NCI-H446 (cell line): ENCODE results near the gene SHANK1.
"Not testable (repeated sequence)": the region's sequence is repeated elsewhere in the genome, so short reads cannot be mapped to it uniquely, and the experiment has no call there.

ENCODE experiments used
- DNase-seq, 2 experiments: peaks; one replicate each; lab custom pipeline; 2025; lab: John Stamatoyannopoulos, UW

Gene SHANK1

GRCh38 chr19:50719566-50719965 is at the start of gene SHANK1:
Gene SHANK1, minus strand, starts transcription at chr19:50719802. Its CDS starts 2,883 bp downstream, at chr19:50716919.
- DNase-seq: no peak

DNA sequence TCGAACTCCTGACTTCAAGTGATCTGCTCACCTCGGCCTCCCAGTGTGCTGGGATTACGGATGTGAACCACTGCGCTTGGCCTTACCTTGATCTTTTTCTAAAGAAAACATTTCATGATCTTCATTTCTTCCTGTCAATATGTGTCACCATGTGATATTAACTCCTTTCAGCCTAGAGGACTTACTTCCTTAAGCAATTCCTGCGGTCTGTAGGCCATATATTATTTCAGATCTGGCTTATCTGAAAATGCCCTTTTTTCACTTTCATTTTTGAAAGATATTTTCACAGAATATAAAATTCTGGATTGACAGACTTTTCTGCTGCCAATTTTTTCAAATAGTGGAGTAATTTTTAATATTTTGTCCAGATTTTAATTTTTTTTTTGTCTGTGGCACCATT is 48.7 kb upstream of the SHANK1 start:
- DNase-seq: no peak

GRCh38 chr19:50767263-50767662 is 47.7 kb upstream of the SHANK1 start:
- not testable (repeated sequence) for DNase-seq

GRCh38 chr19:50766746-50767145 is 47.1 kb upstream of the SHANK1 start:
- not testable (repeated sequence) for DNase-seq

GRCh38 chr19:50764409-50764808 is 44.8 kb upstream of the SHANK1 start:
- DNase-seq: no peak

DNA sequence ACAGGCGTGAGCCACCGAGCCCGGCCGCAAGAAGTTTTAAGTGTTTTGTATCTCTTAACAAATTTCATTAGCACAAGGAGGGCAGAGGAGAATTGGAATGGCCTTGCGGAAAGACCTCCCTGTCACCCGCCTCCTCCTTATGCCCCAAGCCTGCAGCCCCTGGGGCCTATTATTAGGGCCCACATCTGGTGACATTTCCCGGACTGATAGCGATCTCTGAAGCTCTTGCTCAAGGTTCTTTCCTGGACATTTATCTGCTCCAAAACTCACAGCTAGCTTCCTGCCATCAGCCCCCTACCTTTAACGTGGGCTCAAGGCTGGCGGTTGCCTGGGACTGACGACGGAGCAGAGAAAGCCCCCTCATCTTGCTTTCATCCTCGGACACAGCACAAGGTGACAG is 43.9 kb upstream of the SHANK1 start:
- DNase-seq: not testable (repeated sequence)

GRCh38 chr19:50761501-50761900 is 41.9 kb upstream of the SHANK1 start:
- not testable (repeated sequence) for DNase-seq

DNA sequence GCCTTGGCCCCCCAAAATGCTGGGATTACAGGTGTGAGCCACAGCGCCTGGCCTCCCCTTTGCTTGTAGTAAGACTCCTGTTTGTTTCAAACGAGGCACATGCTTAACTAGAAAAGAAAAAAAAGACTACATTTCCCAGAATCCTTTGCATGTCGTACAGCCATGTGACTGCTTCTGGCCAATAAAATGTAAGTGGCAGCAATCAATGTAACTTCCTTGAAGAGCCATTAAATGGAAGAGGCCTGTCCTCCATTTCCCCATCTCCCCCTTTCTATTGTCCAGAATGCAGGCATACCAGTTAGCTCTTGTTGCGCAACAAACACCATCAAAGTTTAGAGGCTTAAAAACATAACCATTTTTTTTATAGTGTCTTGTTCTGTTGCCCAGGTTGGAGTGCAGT is 40.3 kb upstream of the SHANK1 start:
- peak in 1 of 2 experiments; percentile 38 for DNase-seq

GRCh38 chr19:50759076-50759475 is 39.5 kb upstream of the SHANK1 start:
- DNase-seq: not testable (repeated sequence)

- DNase-seq: not testable (repeated sequence)
Measured at GRCh38 chr19:50757624-50758023, 38.0 kb upstream of the SHANK1 start.

DNA sequence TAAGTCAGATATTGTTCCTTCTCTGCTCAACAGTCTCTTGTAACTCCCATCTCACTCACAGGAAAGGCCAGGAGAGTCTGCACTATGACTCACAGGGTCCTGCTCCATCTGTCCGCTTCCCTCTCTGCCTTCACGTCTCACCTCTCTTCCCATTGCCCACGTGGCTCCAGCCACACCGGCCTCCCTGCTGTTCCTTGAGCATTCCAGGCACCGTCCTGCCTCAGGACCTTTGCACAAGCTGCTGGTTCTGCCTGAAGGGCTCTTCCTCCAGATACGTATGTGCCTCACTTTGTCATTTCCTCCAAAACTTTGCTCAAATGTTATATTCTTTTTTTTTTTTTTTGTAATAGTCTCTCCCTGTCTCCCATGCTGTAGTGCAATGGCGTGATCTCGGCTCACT is 36.6 kb upstream of the SHANK1 start:
- not testable (repeated sequence) for DNase-seq

GRCh38 chr19:50753879-50754278 is 34.3 kb upstream of the SHANK1 start:
- no peak for DNase-seq

DNA sequence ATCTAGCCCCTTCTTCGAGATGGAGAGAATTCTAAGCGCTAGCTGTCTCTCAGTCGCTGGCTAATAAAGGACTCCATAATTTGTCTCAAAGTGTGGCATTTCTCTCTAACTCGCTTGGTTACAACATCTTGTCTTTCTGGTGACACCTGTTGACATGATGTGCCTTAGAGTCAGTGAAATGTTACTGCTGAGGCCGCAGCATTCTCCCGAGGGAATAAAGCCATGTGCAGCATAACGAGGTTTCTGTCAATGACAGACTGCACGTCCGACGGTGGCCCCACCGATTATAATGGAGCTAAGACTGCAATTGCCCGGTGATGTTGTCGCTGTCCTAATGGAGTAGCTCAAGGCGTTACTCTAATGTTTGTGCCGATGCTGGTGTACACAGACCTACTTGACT is 30.4 kb upstream of the SHANK1 start:
- no peak for DNase-seq

- no peak for DNase-seq
Measured at GRCh38 chr19:50749490-50749889, 29.9 kb upstream of the SHANK1 start.

GRCh38 chr19:50747141-50747540 is 27.5 kb upstream of the SHANK1 start:
- not testable (repeated sequence) for DNase-seq

DNA sequence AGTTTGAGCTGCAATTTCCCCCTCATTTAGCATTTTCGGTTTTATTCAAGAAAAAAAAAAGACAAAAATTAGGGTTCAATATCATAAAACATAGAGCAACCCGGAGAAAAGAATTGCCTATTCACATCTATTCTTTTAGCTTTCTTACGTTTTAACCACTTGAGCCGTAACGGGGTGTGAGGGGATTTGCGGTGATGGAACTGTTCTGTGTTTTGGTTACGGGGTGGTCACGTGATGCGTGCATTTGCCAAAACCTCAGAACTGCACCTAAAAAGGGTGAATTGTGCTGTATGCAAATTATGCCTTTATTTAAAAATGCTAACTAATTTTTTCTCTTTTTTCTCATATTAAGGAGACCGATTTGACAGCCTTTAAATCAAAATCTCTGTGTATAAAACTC is 25.6 kb upstream of the SHANK1 start:
- no peak for DNase-seq

DNA sequence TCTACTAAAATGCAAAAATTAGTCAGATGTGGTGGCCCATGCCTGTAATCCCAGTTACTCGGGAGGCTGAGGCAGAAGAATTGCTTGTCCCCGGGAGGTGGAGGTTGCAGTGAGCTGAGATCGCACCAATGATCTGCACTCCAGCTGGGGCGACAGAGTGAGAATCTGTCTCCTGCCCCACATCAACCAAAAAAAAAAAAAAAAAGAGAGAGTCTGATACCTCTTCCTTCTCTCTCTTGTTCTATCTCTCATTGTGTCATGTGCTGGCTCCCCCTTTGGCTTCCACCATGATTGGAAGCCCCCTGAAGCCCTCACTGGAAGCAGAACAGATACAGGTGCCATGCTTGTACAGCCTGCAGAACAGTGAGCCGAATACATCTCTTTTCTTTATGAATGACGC is 23.9 kb upstream of the SHANK1 start:
- no peak for DNase-seq

GRCh38 chr19:50741179-50741933 is 21.8 kb upstream of the SHANK1 start:
- DNase-seq: no peak

GRCh38 chr19:50739914-50740426 is 20.4 kb upstream of the SHANK1 start:
- DNase-seq: no peak

- DNase-seq: no peak
Measured at GRCh38 chr19:50739132-50739913, 19.7 kb upstream of the SHANK1 start.

DNA sequence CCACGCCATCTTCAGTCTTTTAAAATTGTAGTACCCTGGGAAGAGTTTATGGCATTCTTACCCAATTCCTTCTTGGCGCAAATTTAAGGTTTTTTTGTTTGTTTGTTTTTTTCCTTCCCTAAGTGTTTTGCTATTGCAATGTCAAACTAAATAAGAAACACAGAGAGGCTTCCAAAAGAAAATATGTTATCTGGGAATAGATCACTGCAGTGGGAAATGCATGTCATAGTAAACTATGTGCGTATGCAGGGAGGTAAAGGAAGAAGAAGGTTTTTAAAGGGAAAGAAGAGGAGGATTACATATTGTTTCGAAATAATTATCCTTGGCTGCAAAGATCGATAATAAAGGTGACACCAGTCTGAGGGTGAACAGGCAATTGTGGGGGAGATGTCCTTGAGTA is 16.7 kb upstream of the SHANK1 start:
- DNase-seq: no peak

DNA sequence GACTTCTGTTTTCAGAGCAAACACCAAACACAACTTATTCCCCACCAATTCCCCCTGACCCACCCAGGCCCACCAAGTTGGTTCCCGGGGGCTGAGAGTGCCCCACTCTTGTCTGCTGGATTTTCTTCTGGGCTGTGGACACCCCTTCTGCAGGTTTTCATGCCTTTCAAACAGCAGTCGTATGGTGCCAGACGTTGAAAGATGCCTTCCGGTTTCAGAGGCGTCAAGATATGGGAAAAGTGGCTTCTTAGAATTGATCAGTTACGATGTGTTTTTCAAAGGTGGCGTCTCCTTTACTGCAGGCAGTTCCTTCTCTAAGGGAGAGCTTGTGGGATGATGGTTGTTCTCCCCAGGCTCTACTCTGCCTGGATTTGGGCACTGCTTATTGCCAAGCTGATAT is 16.3 kb upstream of the SHANK1 start:
- DNase-seq: no peak

- no peak for DNase-seq
Measured at GRCh38 chr19:50729894-50730293, 10.3 kb upstream of the SHANK1 start.
